HepG2 (cell line): ENCODE results near the gene AGFG1. TPM values are rescaled to one million over a fixed set of nuclear protein-coding genes. Genes with fewer than 3 reads are reported as not detected.

Source experiments
- ATRX ChIP-seq: sonication (generic); formaldehyde crosslinking; IDR thresholded peaks from 2 replicates; pipeline ENCODE4 v1.4.0; 2020; ENCODE audit warnings: missing genetic modification reagents, borderline replicate concordance
- CEBPG ChIP-seq: IDR thresholded peaks from 2 replicates; pipeline ENCODE4 v1.6.1; 2016
- GFI1 ChIP-seq: sonication (generic); formaldehyde crosslinking; IDR thresholded peaks from 2 replicates; pipeline ENCODE4 v1.5.0; 2020; ENCODE audit warnings: missing genetic modification reagents, mild to moderate bottlenecking, borderline replicate concordance
- HMGXB4 ChIP-seq, 2 experiments: sonication (generic) in 1 of 2; formaldehyde crosslinking in 1 of 2; IDR thresholded peaks; 2 replicates each; pipeline versions ENCODE4 v1.4.0 to v1.6.1; 2018 to 2020; ENCODE audit warnings: missing genetic modification reagents in 2 of 2, borderline replicate concordance in 1 of 2, low read depth in 1 of 2, mild to moderate bottlenecking in 1 of 2, missing biosample characterization in 1 of 2
- HOXA3 ChIP-seq: sonication (generic); formaldehyde crosslinking; IDR thresholded peaks from 2 replicates; pipeline ENCODE4 v1.5.0; 2020; ENCODE audit warnings: missing genetic modification reagents
- IKZF1 ChIP-seq: fragments of 450-650 bp; IDR thresholded peaks from 2 replicates; pipeline ENCODE4 v1.7.1; 2016
- IKZF5 ChIP-seq: IDR thresholded peaks from 2 replicates; pipeline ENCODE4 v1.6.1; 2018; ENCODE audit warnings: missing genetic modification reagents, mild to moderate bottlenecking, missing compliant biosample characterization
- MXD4 ChIP-seq: IDR thresholded peaks from 2 replicates; pipeline ENCODE4 v1.6.1; 2016; ENCODE audit warnings: mild to moderate bottlenecking, missing biosample characterization, missing genetic modification reagents
- NCOA5 ChIP-seq: sonication (generic); formaldehyde crosslinking; IDR thresholded peaks from 2 replicates; pipeline ENCODE4 v1.4.0; 2020; ENCODE audit warnings: missing genetic modification reagents
- NFKB2 ChIP-seq: sonication (generic); formaldehyde crosslinking; IDR thresholded peaks from 2 replicates; pipeline ENCODE4 v1.4.0; 2020; ENCODE audit warnings: missing genetic modification reagents, borderline replicate concordance
- STAG1 ChIP-seq: sonication (generic); formaldehyde crosslinking; IDR thresholded peaks from 2 replicates; pipeline ENCODE4 v1.4.0; 2020; ENCODE audit warnings: missing genetic modification reagents
- TOE1 ChIP-seq: sonication (generic); formaldehyde crosslinking; IDR thresholded peaks from 2 replicates; pipeline ENCODE4 v1.4.0; 2020; ENCODE audit warnings: mild to moderate bottlenecking, missing genetic modification reagents
- ZNF207 ChIP-seq: fragments of 450-650 bp; IDR thresholded peaks from 2 replicates; pipeline ENCODE4 v1.6.1; 2016; ENCODE audit warnings: antibody characterized with exemption, borderline replicate concordance
- ZNF557 ChIP-seq: sonication (generic); formaldehyde crosslinking; IDR thresholded peaks from 2 replicates; pipeline ENCODE4 v1.4.0; 2020; ENCODE audit warnings: missing genetic modification reagents
- ZNF564 ChIP-seq: sonication (generic); formaldehyde crosslinking; IDR thresholded peaks from 2 replicates; pipeline ENCODE4 v1.8.1; 2023; ENCODE audit warnings: mild to moderate bottlenecking, missing genetic modification reagents
- ZNF746 ChIP-seq: sonication (generic); formaldehyde crosslinking; IDR thresholded peaks from 2 replicates; pipeline ENCODE4 v1.8.0; 2022; ENCODE audit warnings: mild to moderate bottlenecking, missing genetic modification reagents
- ZNF776 ChIP-seq: sonication (generic); formaldehyde crosslinking; IDR thresholded peaks from 2 replicates; pipeline ENCODE4 v1.4.0; 2020; ENCODE audit warnings: mild to moderate bottlenecking, missing genetic modification reagents
- ZNF878 ChIP-seq: sonication (generic); formaldehyde crosslinking; IDR thresholded peaks from 2 replicates; pipeline ENCODE4 v1.8.1; 2023; ENCODE audit warnings: mild to moderate bottlenecking, missing genetic modification reagents, moderate library complexity
- ZNF883 ChIP-seq: sonication (generic); formaldehyde crosslinking; IDR thresholded peaks from 2 replicates; pipeline ENCODE4 v1.5.1; 2020; ENCODE audit warnings: mild to moderate bottlenecking, missing genetic modification reagents; ENCODE audit errors: not compliant biosample characterization
- ZSCAN5A ChIP-seq: sonication (generic); formaldehyde crosslinking; IDR thresholded peaks from 2 replicates; pipeline ENCODE4 v1.8.0; 2022; ENCODE audit warnings: mild to moderate bottlenecking, missing genetic modification reagents, borderline replicate concordance
- polyA plus RNA-seq, 8 experiments: library from polyadenylated mRNA; depleted of rRNA in 3 of 8; stranded (reverse) in 7 of 8; unstranded in 1 of 8; fragments of >200 nt; fragmentation: Illumina TruSeq in 4 of 8; extraction: Trizol in 4 of 8; gene quantifications; 2 replicates each; pipeline versions ENCODE4 v1.2.1 to v1.2.3, GENCODE V29; 2011 to 2016; ENCODE audit warnings: low read depth in 4 of 8, missing spikeins in 1 of 8, mixed read lengths in 1 of 8; ENCODE audit not compliant: insufficient read depth in 1 of 8
- total RNA-seq, 5 experiments: library from RNA; depleted of rRNA; stranded (reverse); fragments of >200 nt; fragmentation: Illumina TruSeq; extraction: Trizol; gene quantifications; 2 replicates each; pipeline ENCODE4 v1.2.3, GENCODE V29; 2016; ENCODE audit warnings: low read depth in 1 of 5
- TF ChIP-seq, protein P1 (sequence below): sonication (generic); formaldehyde crosslinking; IDR thresholded peaks from 2 replicates; pipeline ENCODE4 v1.4.0; 2020; ENCODE audit warnings: mild to moderate bottlenecking, missing genetic modification reagents
- TF ChIP-seq, protein P2 (sequence below): sonication (generic); formaldehyde crosslinking; IDR thresholded peaks from 2 replicates; pipeline ENCODE4 v1.9.0; 2022; ENCODE audit warnings: missing genetic modification reagents, mild to moderate bottlenecking, borderline replicate concordance

AGFG1 gene
- total and polyA plus RNA-seq, 2 of the 13 experiments (the other 11 are each of a cell fraction or from before 2014, with no cell fraction given) = 145 to 168 TPM

DNA sequence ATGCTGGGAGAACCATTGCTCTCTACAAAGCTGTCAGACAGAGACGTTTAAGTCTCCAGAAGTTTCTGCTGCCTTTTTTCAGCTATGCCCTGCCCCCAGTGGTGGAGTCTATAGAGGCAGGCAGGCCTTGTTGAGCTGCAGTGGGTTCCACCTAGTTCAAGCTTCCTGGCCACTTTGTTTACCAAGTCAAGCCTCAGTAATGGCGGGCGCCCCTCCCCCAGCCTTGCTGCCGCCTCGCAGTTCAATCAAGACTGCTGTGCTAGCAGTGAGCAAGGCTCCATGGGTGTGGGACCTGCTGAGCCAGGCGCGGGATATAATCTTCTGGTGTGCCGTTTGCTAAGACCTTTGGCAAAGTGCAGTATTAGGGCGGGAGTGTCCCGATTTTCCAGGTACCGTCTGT, 74.0 kb downstream of the AGFG1 start (continued):
- TF ChIP-seq HMGXB4 (CRISPR knock-in tag; IDR thresholded peaks at IDR 0.05; ENCODE audit: borderline replicate concordance in 1 of 2, low read depth in 1 of 2) (no peak), ZNF557 (no peak), ZNF564 (CRISPR knock-in tag) (no peak), ZNF878 (no peak), NFKB2 (CRISPR knock-in tag) (0 out of 2 replicates have a peak, but pooled peaks have one; percentile 25), IKZF1 (no peak), ATRX (CRISPR knock-in tag) (no peak), STAG1 (peak; percentile 28), NCOA5 (CRISPR knock-in tag) (no peak), HOXA3 (CRISPR knock-in tag) (peak; percentile 53; the same call in 1 of the 2 replicates), ZNF776 (CRISPR knock-in tag) (peak; percentile 32; the same call in 1 of the 2 replicates), ZNF883 (CRISPR knock-in tag) (no peak), IKZF5 (CRISPR knock-in tag) (no peak), MXD4 (CRISPR knock-in tag) (no peak), CEBPG (CRISPR knock-in tag) (no peak), ZSCAN5A (CRISPR knock-in tag) (0 out of 2 replicates have a peak, but pooled peaks have one; percentile 49), TOE1 (CRISPR knock-in tag) (no peak), ZNF746 (no peak), GFI1 (CRISPR knock-in tag) (no peak), ZNF207 (no peak)
- TF ChIP-seq, protein P1, sequence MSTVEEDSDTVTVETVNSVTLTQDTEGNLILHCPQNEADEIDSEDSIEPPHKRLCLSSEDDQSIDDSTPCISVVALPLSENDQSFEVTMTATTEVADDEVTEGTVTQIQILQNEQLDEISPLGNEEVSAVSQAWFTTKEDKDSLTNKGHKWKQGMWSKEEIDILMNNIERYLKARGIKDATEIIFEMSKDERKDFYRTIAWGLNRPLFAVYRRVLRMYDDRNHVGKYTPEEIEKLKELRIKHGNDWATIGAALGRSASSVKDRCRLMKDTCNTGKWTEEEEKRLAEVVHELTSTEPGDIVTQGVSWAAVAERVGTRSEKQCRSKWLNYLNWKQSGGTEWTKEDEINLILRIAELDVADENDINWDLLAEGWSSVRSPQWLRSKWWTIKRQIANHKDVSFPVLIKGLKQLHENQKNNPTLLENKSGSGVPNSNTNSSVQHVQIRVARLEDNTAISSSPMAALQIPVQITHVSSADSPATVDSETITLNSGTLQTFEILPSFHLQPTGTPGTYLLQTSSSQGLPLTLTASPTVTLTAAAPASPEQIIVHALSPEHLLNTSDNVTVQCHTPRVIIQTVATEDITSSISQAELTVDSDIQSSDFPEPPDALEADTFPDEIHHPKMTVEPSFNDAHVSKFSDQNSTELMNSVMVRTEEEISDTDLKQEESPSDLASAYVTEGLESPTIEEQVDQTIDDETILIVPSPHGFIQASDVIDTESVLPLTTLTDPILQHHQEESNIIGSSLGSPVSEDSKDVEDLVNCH (CRISPR knock-in tag) = no peak
- TF ChIP-seq, protein P2, sequence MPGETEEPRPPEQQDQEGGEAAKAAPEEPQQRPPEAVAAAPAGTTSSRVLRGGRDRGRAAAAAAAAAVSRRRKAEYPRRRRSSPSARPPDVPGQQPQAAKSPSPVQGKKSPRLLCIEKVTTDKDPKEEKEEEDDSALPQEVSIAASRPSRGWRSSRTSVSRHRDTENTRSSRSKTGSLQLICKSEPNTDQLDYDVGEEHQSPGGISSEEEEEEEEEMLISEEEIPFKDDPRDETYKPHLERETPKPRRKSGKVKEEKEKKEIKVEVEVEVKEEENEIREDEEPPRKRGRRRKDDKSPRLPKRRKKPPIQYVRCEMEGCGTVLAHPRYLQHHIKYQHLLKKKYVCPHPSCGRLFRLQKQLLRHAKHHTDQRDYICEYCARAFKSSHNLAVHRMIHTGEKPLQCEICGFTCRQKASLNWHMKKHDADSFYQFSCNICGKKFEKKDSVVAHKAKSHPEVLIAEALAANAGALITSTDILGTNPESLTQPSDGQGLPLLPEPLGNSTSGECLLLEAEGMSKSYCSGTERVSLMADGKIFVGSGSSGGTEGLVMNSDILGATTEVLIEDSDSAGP (CRISPR knock-in tag) = peak; percentile 36; the same call in 1 of the 2 replicates
